A549 (cell line): ENCODE results near the gene CD19. TPM values are rescaled to one million over a fixed set of nuclear protein-coding genes. Genes with fewer than 3 reads are reported as not detected.
"Not testable (repeated sequence)": the region's sequence is repeated elsewhere in the genome, so short reads cannot be mapped to it uniquely, and the experiment has no call there.

Experiments used
- ATAC-seq, 2 experiments: fragments of 200-7000 bp in 1 of 2; fragments of >200 bp in 1 of 2; cut with Nextera tagmentation in 1 of 2; cut with Tn5 transposase in 1 of 2; 3 replicates each; pipeline versions ENCODE4 v1.8.0 to v1.9.1; 2018 to 2020; ENCODE audit warnings: mild to moderate bottlenecking in 1 of 2, moderate library complexity in 1 of 2
- CTCF ChIA-PET: fragments of 300-600 bp; sonication (Branson Sonifier 250); formaldehyde crosslinking; extraction: SDS; loops from one replicate; lab custom pipeline; 2021; ENCODE audit warnings: antibody characterized with exemption, inconsistent platforms; lab: Yijun Ruan, JAX
- POLR2A ChIA-PET: fragments of 350-600 bp; formaldehyde crosslinking; extraction: SDS; loops from one replicate; lab custom pipeline; 2021; ENCODE audit warnings: antibody characterized with exemption, inconsistent platforms; lab: Yijun Ruan, JAX
- DNase-seq, 2 experiments: peaks; one replicate each; pipeline versions ENCODE4 v3.0.0 to v3.0.0-alpha.2; 2011 to 2016; ENCODE audit warnings: low read depth in 1 of 2, low spot score in 1 of 2
- FAIRE-seq: peaks from 2 replicates; lab custom pipeline; 2011; peaks lifted over from hg19 to GRCh38; lab: Jason Lieb, UNC
- H3K27ac ChIP-seq, 2 experiments: fragments of >200 bp; sonication (Bioruptor Twin); formaldehyde crosslinking; 3 replicates each; pipeline ENCODE4 v1.5.1; 2016 to 2017
- H3K4me1 ChIP-seq: fragments of >200 bp; sonication (Bioruptor Twin); formaldehyde crosslinking; 3 replicates; pipeline ENCODE4 v1.6.1; 2016
- H3K4me2 ChIP-seq: fragments of >200 bp; sonication (Bioruptor Twin); formaldehyde crosslinking; 3 replicates; pipeline ENCODE4 v1.6.1; 2016
- H3K4me3 ChIP-seq: fragments of >200 bp; sonication (Bioruptor Twin); formaldehyde crosslinking; 3 replicates; pipeline ENCODE4 v1.5.1; 2016
- H3K9me3 ChIP-seq: fragments of >200 bp; sonication (Bioruptor Twin); formaldehyde crosslinking; 3 replicates; pipeline ENCODE4 v1.6.1; 2016
- ATOH8 ChIP-seq: fragments of 250-450 bp; sonication (Bioruptor Pico); IDR thresholded peaks from 2 replicates; pipeline ENCODE4 v1.5.0; 2020; ENCODE audit warnings: low read depth, mild to moderate bottlenecking, moderate library complexity
- BCL3 ChIP-seq: fragments of >200 bp; sonication (Bioruptor Twin); formaldehyde crosslinking; IDR thresholded peaks from 3 replicates; pipeline ENCODE4 v1.6.1; 2016
- CBX2 ChIP-seq: fragments of 200-600 bp; sonication (generic); IDR thresholded peaks from 2 replicates; pipeline ENCODE4 v1.6.1; 2016; ENCODE audit warnings: low read depth, mild to moderate bottlenecking, borderline replicate concordance
- CHD4 ChIP-seq: fragments of 200-600 bp; sonication (generic); IDR thresholded peaks from 2 replicates; pipeline ENCODE4 v1.6.1; 2016; ENCODE audit warnings: antibody characterized with exemption, mild to moderate bottlenecking, borderline replicate concordance
- EHF ChIP-seq: fragments of 250-450 bp; sonication (Bioruptor Pico); IDR thresholded peaks from 2 replicates; pipeline ENCODE4 v1.5.0; 2020; ENCODE audit warnings: mild to moderate bottlenecking
- EHMT2 ChIP-seq: fragments of 200-600 bp; sonication (generic); IDR thresholded peaks from 2 replicates; pipeline ENCODE4 v1.6.1; 2016; ENCODE audit warnings: antibody characterized with exemption, low read depth, mild to moderate bottlenecking, moderate library complexity
- EP300 ChIP-seq, 2 experiments: fragments of >200 bp; sonication (Bioruptor Twin); formaldehyde crosslinking; IDR thresholded peaks; 2 replicates in 1 of 2; 3 replicates in 1 of 2; pipeline ENCODE4 v1.6.1; 2016 to 2017
- HDAC2 ChIP-seq: fragments of 200-600 bp; sonication (generic); IDR thresholded peaks from 2 replicates; pipeline ENCODE4 v1.6.1; 2016
- HOXA7 ChIP-seq: fragments of 250-450 bp; sonication (Bioruptor Pico); IDR thresholded peaks from 2 replicates; pipeline ENCODE4 v1.5.0; 2020; ENCODE audit warnings: mild to moderate bottlenecking, moderate library complexity
- HOXB5 ChIP-seq: fragments of 250-450 bp; sonication (Bioruptor Pico); IDR thresholded peaks from 2 replicates; pipeline ENCODE4 v1.5.0; 2020; ENCODE audit warnings: mild to moderate bottlenecking, moderate library complexity
- MAFK ChIP-seq: fragments of 450-650 bp; IDR thresholded peaks from 2 replicates; pipeline ENCODE4 v1.6.1; 2014; ENCODE audit not compliant: partially characterized antibody
- MAX ChIP-seq: IDR thresholded peaks from 2 replicates; pipeline ENCODE4 v1.6.1; 2012
- MAZ ChIP-seq: fragments of 150-350 bp; IDR thresholded peaks from 2 replicates; pipeline ENCODE4 v1.6.1; 2014; ENCODE audit warnings: antibody characterized with exemption, low read depth, low read length, borderline replicate concordance
- NFE2L2 ChIP-seq: fragments of 150-350 bp; conservative IDR thresholded peaks from 2 replicates; pipeline ENCODE4 v1.6.1; 2014; ENCODE audit warnings: low read length
- NPAS2 ChIP-seq: fragments of 250-450 bp; sonication (Bioruptor Pico); IDR thresholded peaks from 2 replicates; pipeline ENCODE4 v1.8.0; 2022; ENCODE audit warnings: mild to moderate bottlenecking, moderate library complexity, borderline replicate concordance
- PBX3 ChIP-seq: IDR thresholded peaks from 2 replicates; pipeline ENCODE4 v1.6.1; 2012
- PHF8 ChIP-seq: fragments of 200-600 bp; sonication (generic); IDR thresholded peaks from 2 replicates; pipeline ENCODE4 v1.6.1; 2016; ENCODE audit warnings: low read depth, mild to moderate bottlenecking, antibody characterized with exemption, moderate library complexity, borderline replicate concordance
- POLR2A ChIP-seq: IDR thresholded peaks from 2 replicates; pipeline ENCODE4 v1.6.1; 2012; ENCODE audit warnings: mild to moderate bottlenecking, low read length
- RARB ChIP-seq: fragments of 250-450 bp; sonication (Bioruptor Pico); IDR thresholded peaks from 2 replicates; pipeline ENCODE4 v1.8.0; 2021; ENCODE audit warnings: mild to moderate bottlenecking, moderate library complexity
- RCOR1 ChIP-seq: fragments of 150-350 bp; IDR thresholded peaks from 2 replicates; pipeline ENCODE4 v1.6.1; 2014; ENCODE audit warnings: antibody characterized with exemption, low read length, low read depth
- RFX5 ChIP-seq: fragments of 450-650 bp; IDR thresholded peaks from 2 replicates; pipeline ENCODE4 v1.7.1; 2014; ENCODE audit warnings: antibody characterized with exemption, mild to moderate bottlenecking, moderate library complexity
- SMC3 ChIP-seq: fragments of >200 bp; sonication (Bioruptor Twin); formaldehyde crosslinking; IDR thresholded peaks from 3 replicates; pipeline ENCODE4 v1.6.1; 2018; ENCODE audit warnings: inconsistent platforms
- SREBF2 ChIP-seq: fragments of 450-650 bp; IDR thresholded peaks from 2 replicates; pipeline ENCODE4 v1.6.1; 2014; ENCODE audit warnings: mild to moderate bottlenecking, moderate library complexity
- ZC3H11A ChIP-seq: fragments of 450-650 bp; IDR thresholded peaks from 2 replicates; pipeline ENCODE4 v1.6.1; 2014; ENCODE audit warnings: antibody characterized with exemption, mild to moderate bottlenecking
- ZFP36 ChIP-seq: fragments of 450-650 bp; IDR thresholded peaks from 2 replicates; pipeline ENCODE4 v1.6.1; 2014; ENCODE audit warnings: borderline replicate concordance; ENCODE audit not compliant: partially characterized antibody
- WGBS: methylation state at CpG from one replicate; pipeline ENCODE4 v1.1.6; 2017; ENCODE audit errors: missing lambda C conversion rate; 5-methylcytosine and 5-hydroxymethylcytosine counted together
- polyA plus RNA-seq, 4 experiments: library from polyadenylated mRNA; depleted of rRNA in 3 of 4; stranded (reverse); fragments of >200 nt; fragmentation: RNase III in 1 of 4; extraction: RNeasy Plus Mini Kit Qiagen cat#74134 plus additional on column Dnase treatment in 1 of 4; gene quantifications; 2 replicates in 3 of 4; 3 replicates in 1 of 4; pipeline ENCODE4 v1.2.3, GENCODE V29; 2011 to 2017

Gene CD19
- polyA plus RNA-seq, 2 of the 4 experiments (the other 2 are of a cell fraction), result not detected

- TF ChIP-seq SREBF2 (no peak), PHF8 (peak; percentile 75), CHD4 (no peak), ZFP36 (no peak), NPAS2 (CRISPR knock-in tag) (no peak), EHF (CRISPR knock-in tag) (no peak), EHMT2 (no peak), POLR2A (peak; percentile 44), RARB (CRISPR knock-in tag) (no peak), RFX5 (no peak), MAZ (no peak), MAX (peak; percentile 37), RCOR1 (no peak), HOXA7 (CRISPR knock-in tag) (no peak), ATOH8 (CRISPR knock-in tag) (no peak), MAFK (peak; percentile 59), NFE2L2 (no peak), HDAC2 (no peak), HOXB5 (CRISPR knock-in tag) (no peak), CBX2 (no peak), PBX3 (no peak), EP300 (IDR thresholded peaks at IDR 0.05) (no peak), SMC3 (no peak), ZC3H11A (no peak), BCL3 (peak; percentile 42; the same call in 1 of the 3 replicates)
Measured at GRCh38 chr16:28925386-28926228, 6.2 kb upstream of the CD19 start (continued).

- Histone ChIP-seq H3K27ac (peak overlapping the region; percentile 93; a peak in 3 of 6 replicates), H3K4me2 (peak overlapping the region; percentile 82), H3K4me3 (peak overlapping the region; percentile 60; the same call in 2 of the 3 replicates)
- DNase-seq, H3K9me3 ChIP-seq, POLR2A ChIA-PET, ATAC-seq, FAIRE-seq, H3K4me1 ChIP-seq: not testable (repeated sequence)
- 77% methylated on average over 2 of the region's 2 CpGs for WGBS
- CTCF ChIA-PET, result interaction anchor here (1.4 to 13.3 kb wide), 4 partner anchors 16 to 51 kb away, joined by 4 to 92 read pairs (median 8); no protein-coding TSS in a partner anchor
Measured at GRCh38 chr16:28926284-28926683, 5.5 kb upstream of the CD19 start.
